ENCODE results near the gene RASL10A.
"Not testable (repeated sequence)": the region's sequence is repeated elsewhere in the genome, so short reads cannot be mapped to it uniquely, and the experiment has no call there.

RASL10A gene, protein sequence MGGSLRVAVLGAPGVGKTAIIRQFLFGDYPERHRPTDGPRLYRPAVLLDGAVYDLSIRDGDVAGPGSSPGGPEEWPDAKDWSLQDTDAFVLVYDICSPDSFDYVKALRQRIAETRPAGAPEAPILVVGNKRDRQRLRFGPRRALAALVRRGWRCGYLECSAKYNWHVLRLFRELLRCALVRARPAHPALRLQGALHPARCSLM

GRCh38 chr22:29315286-29316140, at the start of gene RASL10A:
Gene RASL10A, minus strand, starts transcription at chr22:29315697. Its CDS starts 451 bp downstream, at chr22:29315246.
- Mint-ChIP-seq H3K4me3 (peak within 1 kb of the TSS; percentile 52), H3K36me3 (ENCODE audit: low read depth) (no peaks in the 10 kb centered on the region), H3K27me3 (peaks cover 43% of the 10 kb centered on the region), H3K27ac (no peak within 1 kb of the TSS), H3K9me3 (no peaks in the 10 kb centered on the region), H3K4me1 (ENCODE audit: low read depth) (peaks cover 30% of the 10 kb centered on the region)

DNA sequence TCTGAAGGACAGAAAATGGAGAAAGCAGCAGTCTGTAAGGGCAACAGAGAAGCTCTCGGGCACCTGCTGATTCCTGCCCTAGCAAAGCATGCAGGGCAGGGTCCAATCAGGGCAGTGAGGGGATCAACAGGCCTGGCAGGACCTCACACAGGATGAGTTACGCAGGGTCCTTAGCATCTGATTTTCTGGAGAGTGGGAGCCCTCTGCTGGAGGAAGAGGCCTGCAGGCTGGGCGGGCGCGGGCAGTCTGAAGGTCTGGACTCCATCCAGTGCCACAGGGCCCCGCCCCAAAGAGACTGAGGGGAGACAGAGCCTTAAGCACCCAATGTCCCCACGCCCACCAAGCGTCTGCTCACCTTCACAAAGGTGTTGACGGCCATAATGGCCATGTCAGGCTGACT, 44.0 kb upstream of the RASL10A start:
- Mint-ChIP-seq H3K36me3 (ENCODE audit: low read depth) (peaks cover 49% of the 10 kb centered on the region), H3K27me3 (no peaks in the 10 kb centered on the region), H3K9me3 (no peaks in the 10 kb centered on the region), H3K4me1 (ENCODE audit: low read depth) (peaks cover 4% of the 10 kb centered on the region), H3K27ac (no peak overlapping the region), H3K4me3 (no peak overlapping the region)

DNA sequence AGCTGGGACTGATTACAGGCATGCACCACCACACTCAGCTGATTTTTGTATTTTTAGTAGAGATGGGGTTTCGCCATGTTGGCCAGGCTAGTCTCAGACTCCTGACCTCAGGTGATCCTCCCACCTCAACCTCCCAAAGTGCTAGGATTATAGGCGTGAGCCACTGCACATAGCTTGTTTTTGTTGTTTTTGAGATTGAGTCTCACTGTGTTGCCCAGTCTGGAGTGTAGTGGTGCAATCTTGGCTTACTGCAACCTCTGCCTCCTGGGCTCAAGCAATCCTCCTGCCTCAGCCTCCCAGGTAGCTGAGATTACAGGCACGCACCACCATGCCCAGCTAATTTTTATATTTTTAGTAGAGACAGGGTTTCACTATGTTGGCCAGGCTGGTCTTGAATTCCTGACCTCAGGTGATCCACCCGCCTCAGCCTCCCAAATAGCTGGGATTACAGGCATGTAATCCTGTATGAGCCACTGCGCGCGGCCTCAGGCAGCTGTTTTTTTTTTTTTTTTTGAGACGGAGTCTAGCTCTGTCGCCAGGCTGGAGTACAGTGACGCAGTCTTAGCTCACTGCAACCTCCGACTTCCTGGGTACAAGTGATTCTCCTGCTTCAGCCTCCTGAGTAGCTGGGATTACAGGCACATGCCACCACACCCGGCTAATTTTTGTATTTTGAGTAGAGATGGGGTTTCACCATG, 41.8 kb upstream of the RASL10A start:
- H3K27me3 Mint-ChIP-seq; H3K4me3 Mint-ChIP-seq; H3K9me3 Mint-ChIP-seq; H3K4me1 Mint-ChIP-seq (ENCODE audit: low read depth); H3K27ac Mint-ChIP-seq: not testable (repeated sequence)
- H3K36me3 Mint-ChIP-seq (ENCODE audit: low read depth), result peaks cover 62% of the 10 kb centered on the region

DNA sequence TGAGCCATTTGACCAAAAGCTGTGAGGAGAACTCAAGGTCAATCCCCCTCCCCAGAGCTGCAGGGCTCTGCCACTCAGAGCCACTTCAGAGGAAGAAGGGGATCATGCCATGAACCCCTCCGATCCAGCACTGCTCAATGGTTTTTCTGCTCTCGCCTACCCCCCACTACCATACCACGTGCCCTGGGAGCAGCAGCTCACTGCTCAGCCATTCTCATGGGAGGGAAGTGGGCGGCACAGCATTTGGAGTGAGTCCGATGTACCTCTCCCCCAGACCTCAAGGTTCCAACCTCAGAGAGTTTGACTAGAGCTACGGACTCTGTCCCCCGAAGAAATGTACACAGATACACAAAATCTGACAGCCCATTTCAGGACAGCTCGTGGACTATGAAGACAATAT, 38.4 kb upstream of the RASL10A start:
- no peaks in the 10 kb centered on the region for H3K9me3 Mint-ChIP-seq
- H3K27me3 Mint-ChIP-seq, result no peaks in the 10 kb centered on the region
- H3K36me3 Mint-ChIP-seq (ENCODE audit: low read depth), result peaks cover 61% of the 10 kb centered on the region
- no peaks in the 10 kb centered on the region for H3K4me1 Mint-ChIP-seq (ENCODE audit: low read depth)
- no peak overlapping the region for H3K27ac Mint-ChIP-seq
- H3K4me3 Mint-ChIP-seq, result no peak overlapping the region

DNA sequence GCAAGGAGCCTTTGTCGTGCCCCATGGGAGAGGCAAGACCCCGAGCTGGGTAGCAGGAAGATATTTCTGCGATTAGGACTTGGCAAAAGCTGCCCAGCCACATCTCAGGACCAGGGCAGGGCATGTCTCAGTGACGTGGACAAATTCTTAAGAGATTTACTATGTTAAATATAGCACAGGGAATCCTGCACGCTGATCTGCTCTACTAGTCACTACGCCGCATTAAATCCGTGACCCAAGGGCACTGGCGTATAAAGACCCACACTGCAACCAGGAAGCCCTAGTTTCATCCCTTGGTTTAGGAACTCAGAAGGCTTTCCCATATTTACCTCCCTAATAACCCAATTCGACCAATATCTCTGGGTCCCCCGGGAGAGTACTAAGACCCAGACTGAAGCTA, 37.8 kb upstream of the RASL10A start:
- Mint-ChIP-seq H3K27ac (no peak overlapping the region), H3K36me3 (ENCODE audit: low read depth) (peaks cover 60% of the 10 kb centered on the region), H3K4me3 (no peak overlapping the region), H3K4me1 (ENCODE audit: low read depth) (no peaks in the 10 kb centered on the region), H3K27me3 (no peaks in the 10 kb centered on the region), H3K9me3 (no peaks in the 10 kb centered on the region)

DNA sequence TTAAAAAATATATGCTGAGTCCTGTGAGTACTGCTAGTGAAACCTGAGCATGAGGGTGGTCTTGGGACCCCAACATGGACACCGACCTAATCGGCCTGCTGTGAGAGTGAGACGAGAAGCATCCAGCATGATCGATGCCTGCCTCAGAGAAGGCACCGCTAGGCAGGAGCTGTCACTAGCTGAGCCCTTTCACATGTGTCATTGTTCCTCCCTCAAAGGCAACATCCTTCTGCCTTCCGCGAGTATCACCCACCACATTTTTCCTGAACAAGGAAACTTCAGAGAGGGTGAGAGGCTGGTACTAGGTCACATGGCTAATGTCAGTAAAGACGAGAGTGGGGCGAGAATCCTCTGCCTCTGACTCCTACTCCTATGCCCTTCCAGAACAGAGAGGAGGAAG, 37.3 kb upstream of the RASL10A start:
- Mint-ChIP-seq H3K9me3 (no peaks in the 10 kb centered on the region), H3K4me3 (no peak overlapping the region), H3K27ac (no peak overlapping the region), H3K27me3 (no peaks in the 10 kb centered on the region), H3K4me1 (ENCODE audit: low read depth) (no peaks in the 10 kb centered on the region), H3K36me3 (ENCODE audit: low read depth) (peaks cover 60% of the 10 kb centered on the region)

DNA sequence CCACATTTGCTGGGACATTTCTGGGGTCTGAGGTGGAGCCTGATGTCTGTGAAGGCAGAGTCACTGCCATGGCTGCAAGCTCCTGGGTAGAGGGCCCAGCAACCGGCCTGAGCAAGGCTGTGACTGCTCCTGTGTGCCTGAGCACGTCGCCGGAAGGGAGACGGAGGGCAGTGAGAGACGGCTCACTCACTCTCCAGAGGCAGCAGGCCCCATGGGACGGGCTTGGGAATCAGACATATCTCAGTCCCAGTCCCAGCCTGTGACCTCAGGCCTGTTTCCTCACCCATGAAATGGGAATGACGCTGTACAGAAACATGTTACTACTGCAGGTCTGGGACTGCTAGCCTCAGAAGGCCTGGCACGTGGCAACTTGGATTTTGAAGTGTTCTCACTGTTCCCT, 36.4 kb upstream of the RASL10A start:
- Mint-ChIP-seq H3K36me3 (ENCODE audit: low read depth) (peaks cover 69% of the 10 kb centered on the region), H3K4me3 (no peak overlapping the region), H3K27ac (no peak overlapping the region), H3K4me1 (ENCODE audit: low read depth) (no peaks in the 10 kb centered on the region), H3K9me3 (no peaks in the 10 kb centered on the region), H3K27me3 (no peaks in the 10 kb centered on the region)

- no peak overlapping the region for H3K4me3 Mint-ChIP-seq
- H3K4me1 Mint-ChIP-seq (ENCODE audit: low read depth), result no peaks in the 10 kb centered on the region
- H3K36me3 Mint-ChIP-seq (ENCODE audit: low read depth), result peaks cover 75% of the 10 kb centered on the region
- no peak overlapping the region for H3K27ac Mint-ChIP-seq
- H3K27me3 Mint-ChIP-seq, result no peaks in the 10 kb centered on the region
- H3K9me3 Mint-ChIP-seq, result no peaks in the 10 kb centered on the region
Observed at GRCh38 chr22:29351042-29351441, 35.5 kb upstream of the RASL10A start.

- Mint-ChIP-seq H3K27ac (no peak overlapping the region), H3K27me3 (no peaks in the 10 kb centered on the region), H3K4me3 (no peak overlapping the region), H3K4me1 (ENCODE audit: low read depth) (no peaks in the 10 kb centered on the region), H3K9me3 (no peaks in the 10 kb centered on the region), H3K36me3 (ENCODE audit: low read depth) (peaks cover 66% of the 10 kb centered on the region)
Observed at GRCh38 chr22:29348956-29349355, 33.5 kb upstream of the RASL10A start.

- Mint-ChIP-seq H3K27me3 (no peaks in the 10 kb centered on the region), H3K27ac (no peak overlapping the region), H3K4me3 (no peak overlapping the region), H3K9me3 (no peaks in the 10 kb centered on the region), H3K4me1 (ENCODE audit: low read depth) (no peaks in the 10 kb centered on the region), H3K36me3 (ENCODE audit: low read depth) (peaks cover 66% of the 10 kb centered on the region)
Observed at GRCh38 chr22:29348041-29348440, 32.5 kb upstream of the RASL10A start.

- Mint-ChIP-seq H3K4me3 (no peak overlapping the region), H3K27ac (no peak overlapping the region), H3K4me1 (ENCODE audit: low read depth) (no peaks in the 10 kb centered on the region), H3K27me3 (no peaks in the 10 kb centered on the region), H3K9me3 (no peaks in the 10 kb centered on the region), H3K36me3 (ENCODE audit: low read depth) (peaks cover 69% of the 10 kb centered on the region)
Observed at GRCh38 chr22:29346659-29347058, 31.2 kb upstream of the RASL10A start.

DNA sequence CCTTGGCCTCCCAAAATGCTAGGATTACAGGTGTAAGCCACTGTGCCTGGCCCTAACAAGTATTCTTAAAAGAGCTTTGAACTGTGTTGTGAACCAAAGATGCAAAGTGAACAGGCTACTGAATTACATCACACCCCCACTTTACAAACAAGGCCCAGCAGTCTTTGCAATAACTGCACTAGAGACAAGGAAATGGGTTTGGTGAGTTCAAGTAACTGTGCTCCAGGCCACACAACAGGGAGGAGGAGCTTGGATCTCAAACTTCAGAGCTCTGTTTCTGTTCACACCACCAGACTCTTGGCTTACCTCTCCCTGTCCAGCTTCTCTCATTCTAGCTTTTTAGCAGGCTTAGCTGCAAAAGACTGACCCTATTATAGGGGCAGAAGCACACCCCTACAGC, 30.4 kb upstream of the RASL10A start:
- Mint-ChIP-seq H3K4me1 (ENCODE audit: low read depth) (no peaks in the 10 kb centered on the region), H3K36me3 (ENCODE audit: low read depth) (peaks cover 66% of the 10 kb centered on the region), H3K27me3 (no peaks in the 10 kb centered on the region), H3K9me3 (no peaks in the 10 kb centered on the region), H3K27ac (no peak overlapping the region), H3K4me3 (no peak overlapping the region)

DNA sequence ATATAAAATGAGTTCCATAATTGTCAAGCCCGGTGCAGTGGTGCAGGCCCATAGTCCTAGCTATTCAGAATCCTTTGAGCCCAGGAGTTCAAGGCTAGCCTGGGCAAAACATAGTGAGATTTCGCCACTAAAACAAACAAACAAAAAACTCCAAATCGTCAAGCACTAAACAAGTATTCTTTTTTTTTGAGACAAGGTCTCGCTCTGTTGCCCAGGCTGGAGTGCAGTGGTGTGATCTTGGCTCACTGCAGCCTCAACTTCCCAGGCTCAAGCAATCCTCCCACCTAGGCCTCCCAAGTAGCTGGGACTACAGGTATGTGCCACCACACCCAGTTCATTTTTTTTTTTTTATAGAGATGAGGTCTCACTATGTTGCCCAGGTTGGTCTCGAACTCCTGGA, 29.4 kb upstream of the RASL10A start:
- not testable (repeated sequence) for H3K27ac Mint-ChIP-seq; H3K9me3 Mint-ChIP-seq; H3K4me1 Mint-ChIP-seq (ENCODE audit: low read depth); H3K27me3 Mint-ChIP-seq; H3K4me3 Mint-ChIP-seq
- peaks cover 58% of the 10 kb centered on the region for H3K36me3 Mint-ChIP-seq (ENCODE audit: low read depth)

- no peaks in the 10 kb centered on the region for H3K27me3 Mint-ChIP-seq
- no peak overlapping the region for H3K4me3 Mint-ChIP-seq
- peaks cover 60% of the 10 kb centered on the region for H3K36me3 Mint-ChIP-seq (ENCODE audit: low read depth)
- H3K27ac Mint-ChIP-seq, result no peak overlapping the region
- H3K4me1 Mint-ChIP-seq (ENCODE audit: low read depth), result no peaks in the 10 kb centered on the region
- H3K9me3 Mint-ChIP-seq, result no peaks in the 10 kb centered on the region
Observed at GRCh38 chr22:29344137-29344536, 28.6 kb upstream of the RASL10A start.

- Mint-ChIP-seq H3K4me3 (no peak overlapping the region), H3K4me1 (ENCODE audit: low read depth) (no peaks in the 10 kb centered on the region), H3K36me3 (ENCODE audit: low read depth) (peaks cover 61% of the 10 kb centered on the region), H3K9me3 (no peaks in the 10 kb centered on the region), H3K27ac (no peak overlapping the region), H3K27me3 (no peaks in the 10 kb centered on the region)
Observed at GRCh38 chr22:29343313-29343805, 27.9 kb upstream of the RASL10A start.
